NCI-H2081 (cell line): ENCODE data around the gene IST1.
"Not testable (repeated sequence)": the region's sequence is repeated elsewhere in the genome, so short reads cannot be mapped to it uniquely, and the experiment has no call there.

Experiments
- DNase-seq, 2 experiments: peaks; one replicate each; lab custom pipeline; 2025; lab: John Stamatoyannopoulos, UW

The IST1 gene

GRCh38 chr16:71882505-71883167 is 12.7 kb upstream of the IST1 start:
- DNase-seq = peak; percentile 68 to 70

- DNase-seq = peak in 1 of 2 experiments; percentile 10
Observed at GRCh38 chr16:71883168-71883848, 12.0 kb upstream of the IST1 start.

DNA sequence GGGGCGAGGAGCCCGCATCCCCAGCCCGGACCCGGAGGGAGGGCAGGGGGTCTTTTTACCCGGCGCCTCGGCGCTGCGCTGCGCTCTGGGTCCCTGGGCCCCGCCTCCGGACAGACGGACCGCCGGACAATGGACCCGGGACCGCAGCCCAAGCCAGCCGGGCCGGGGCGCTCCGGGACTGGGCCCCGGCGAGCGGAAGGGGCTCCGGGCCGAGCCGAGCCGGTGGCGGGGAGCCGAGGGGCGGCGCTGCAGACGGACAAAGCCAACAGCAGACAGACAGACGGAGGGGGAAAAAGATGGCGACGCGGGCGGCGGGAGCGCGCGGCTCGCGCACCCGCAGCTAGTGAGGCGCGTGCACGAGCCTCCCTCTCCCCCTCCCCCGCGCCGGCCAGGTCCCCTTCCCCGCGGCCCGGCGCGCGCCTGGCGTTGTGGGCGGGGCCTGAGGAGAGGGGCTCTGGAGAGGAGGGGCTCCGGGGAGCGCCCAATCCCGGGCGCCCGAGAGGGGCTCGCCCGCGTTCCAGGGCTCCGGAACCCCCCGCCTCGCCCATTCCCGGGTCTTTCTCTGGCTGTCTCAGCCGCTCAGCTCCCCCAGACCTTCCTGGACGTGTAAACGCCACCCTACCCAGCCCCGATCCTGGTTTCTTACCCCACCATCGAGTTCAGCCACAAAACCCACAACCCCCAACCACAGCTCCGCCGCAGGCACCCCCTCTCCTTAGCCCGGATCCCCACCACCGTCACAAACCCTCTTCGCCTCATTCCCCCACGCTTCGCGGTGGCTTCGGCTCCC is 11.3 kb upstream of the IST1 start, which contains the start of gene ZNF821:
TSS of gene ZNF821 (minus strand) at position 334 of the 790 bp plus-strand sequence. CDS start 4,236 bp downstream, outside the sequence.
- peak; percentile 71 to 75 for DNase-seq

DNA sequence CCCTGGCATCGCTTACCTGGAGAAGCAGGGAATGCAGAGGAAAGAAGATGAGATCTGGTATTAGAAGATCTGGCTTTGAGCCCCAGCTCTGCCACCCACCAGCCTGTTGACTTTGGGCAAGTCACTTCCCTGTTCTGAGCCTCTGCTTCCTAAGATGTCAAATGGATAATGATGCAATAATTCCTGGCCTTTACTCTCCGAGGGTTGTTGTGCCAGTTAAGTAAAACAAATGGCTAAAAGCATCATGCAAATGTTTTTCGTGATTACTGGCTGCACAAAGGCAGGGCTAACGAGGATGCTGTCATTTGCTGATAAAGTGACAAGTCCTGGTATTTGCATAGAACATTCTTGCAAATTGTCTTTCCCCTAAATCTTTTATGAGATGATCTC is 10.1 kb upstream of the IST1 start:
- no peak for DNase-seq

DNA sequence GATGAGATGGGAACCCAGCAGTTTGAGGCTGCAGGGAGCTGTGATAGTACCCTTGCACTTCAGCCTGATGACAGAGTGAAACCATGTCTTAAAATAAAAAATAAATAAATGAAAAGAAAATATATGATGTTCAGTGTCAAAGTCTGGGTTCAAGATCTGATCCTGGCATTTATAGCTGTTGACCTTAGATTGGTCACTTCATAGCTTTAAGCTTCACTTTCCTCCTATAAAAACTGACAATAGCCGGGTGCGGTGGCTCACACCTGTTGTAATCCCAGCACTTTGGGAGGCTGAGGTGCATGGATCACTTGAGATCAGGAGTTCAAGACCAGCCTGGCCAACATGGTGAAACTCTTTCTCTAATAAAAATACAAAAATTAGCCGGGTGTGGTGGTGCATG is 6.2 kb upstream of the IST1 start:
- no peak for DNase-seq

DNA sequence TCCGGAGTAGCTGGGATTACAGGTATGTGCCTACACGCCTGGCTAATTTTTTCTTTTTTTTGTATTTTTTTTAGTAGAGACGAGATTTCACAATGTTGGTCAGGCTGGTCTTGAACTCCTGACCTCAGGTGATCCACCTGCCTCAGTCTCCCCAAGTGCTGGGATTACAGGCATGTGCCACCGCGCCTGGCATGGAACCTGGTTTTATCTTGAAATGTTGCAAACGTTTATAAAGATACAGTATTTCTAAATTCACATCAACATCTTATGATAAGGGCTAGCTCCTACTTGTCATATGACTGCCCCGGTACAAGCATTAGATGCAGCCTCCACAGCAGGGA is 1.5 kb upstream of the IST1 start:
- no peak for DNase-seq

GRCh38 chr16:71894229-71894920 is 956 bp upstream of the IST1 start:
- DNase-seq = peak; percentile 14 to 50

DNA sequence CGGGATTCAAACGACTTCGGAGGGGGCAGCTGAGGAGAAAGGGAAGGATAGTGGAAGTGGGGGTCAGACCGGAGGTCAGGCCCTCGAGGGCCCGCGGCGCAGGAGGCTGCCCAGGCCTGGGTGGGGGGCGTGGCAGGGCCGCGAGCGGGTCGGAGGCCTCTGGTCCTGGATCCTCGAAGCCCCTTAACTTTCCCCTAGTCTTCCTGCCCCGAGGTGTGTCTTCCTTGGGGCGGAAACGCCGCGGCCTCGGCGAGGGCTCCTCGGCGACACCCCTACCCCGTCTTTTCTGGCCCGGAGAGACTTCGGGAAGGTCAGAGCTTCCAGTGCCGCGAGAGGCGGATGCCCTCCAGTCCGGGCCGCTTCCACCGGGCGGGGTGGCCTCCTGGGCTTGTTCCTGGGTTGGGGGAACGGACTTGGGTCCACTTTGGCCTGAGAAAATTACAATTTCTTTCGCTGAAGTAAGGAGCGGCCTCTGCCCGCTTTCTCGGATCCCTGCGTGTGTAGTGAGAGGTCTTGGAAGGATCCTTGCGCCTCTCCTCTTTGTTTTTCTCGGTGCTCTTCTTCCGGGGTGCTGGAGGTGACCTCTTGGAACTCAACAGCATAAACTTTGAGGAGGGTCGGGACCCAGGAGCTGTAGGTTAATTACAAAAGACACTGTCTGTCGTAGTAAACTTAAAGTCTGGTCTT is 491 bp downstream of the IST1 start:
- no peak for DNase-seq

GRCh38 chr16:71896764-71897368 is 1.5 kb downstream of the IST1 start:
- DNase-seq = no peak

- DNase-seq = no peak
Observed at GRCh38 chr16:71899171-71899570, 3.8 kb downstream of the IST1 start.

- no peak for DNase-seq
Observed at GRCh38 chr16:71902656-71903365, 7.5 kb downstream of the IST1 start.

- no peak for DNase-seq
Observed at GRCh38 chr16:71903608-71904007, 8.3 kb downstream of the IST1 start.

GRCh38 chr16:71904239-71904638 is 8.9 kb downstream of the IST1 start:
- DNase-seq = no peak

DNA sequence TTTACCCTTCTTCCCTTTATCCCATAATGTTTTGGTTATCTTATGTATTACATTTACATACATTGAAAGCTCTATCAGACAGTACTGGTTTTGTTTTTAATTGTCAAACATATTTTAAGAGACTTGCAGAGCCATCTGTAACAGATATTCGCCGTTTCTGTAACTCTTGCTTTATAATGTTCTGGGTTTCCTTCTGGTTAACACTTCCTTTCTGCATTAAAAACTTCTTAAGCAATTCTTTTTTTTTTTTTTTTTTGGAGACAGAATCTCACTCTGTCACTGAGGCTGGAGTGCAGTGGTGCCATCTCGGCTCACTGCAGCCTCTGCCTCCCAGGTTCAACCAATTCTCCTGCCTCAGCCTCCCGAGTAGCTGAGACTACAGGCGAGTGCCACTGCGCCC is 10.4 kb downstream of the IST1 start:
- DNase-seq = not testable (repeated sequence)

- no peak for DNase-seq
Observed at GRCh38 chr16:71911121-71911520, 15.8 kb downstream of the IST1 start.

DNA sequence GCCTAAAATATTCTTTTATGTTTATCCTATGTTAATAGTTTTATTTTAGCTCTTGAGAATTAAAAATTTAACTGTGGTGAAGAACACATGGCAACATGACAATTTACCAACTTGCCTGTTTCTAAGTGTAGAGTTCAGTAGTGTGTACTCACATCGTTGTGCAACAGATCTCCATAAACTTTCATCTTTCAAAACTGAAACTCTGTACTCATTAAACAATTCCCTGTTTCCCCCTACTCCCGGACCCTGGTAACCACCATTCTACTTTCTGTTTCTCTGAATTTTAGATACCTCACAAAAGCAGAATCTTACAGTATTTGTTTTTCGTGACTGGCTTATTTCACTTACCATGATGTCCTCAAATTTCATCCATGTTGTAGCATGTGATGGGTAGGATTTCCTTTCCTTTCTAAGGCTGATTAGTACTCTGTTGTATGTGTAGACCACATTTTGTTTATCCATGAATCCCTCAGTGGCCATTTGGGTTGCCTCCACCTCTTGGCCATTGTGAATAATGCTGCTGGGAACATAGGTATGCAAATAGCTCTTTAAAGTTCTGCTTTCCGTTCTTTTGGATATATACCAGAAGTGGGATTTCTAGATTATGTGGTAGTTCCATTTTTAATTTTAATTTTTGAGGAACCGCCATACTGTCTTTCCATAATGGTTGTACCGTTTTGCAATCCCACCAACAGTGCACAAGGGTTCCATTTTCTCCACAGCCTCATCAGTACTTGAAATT is 17.4 kb downstream of the IST1 start:
- no peak for DNase-seq

DNA sequence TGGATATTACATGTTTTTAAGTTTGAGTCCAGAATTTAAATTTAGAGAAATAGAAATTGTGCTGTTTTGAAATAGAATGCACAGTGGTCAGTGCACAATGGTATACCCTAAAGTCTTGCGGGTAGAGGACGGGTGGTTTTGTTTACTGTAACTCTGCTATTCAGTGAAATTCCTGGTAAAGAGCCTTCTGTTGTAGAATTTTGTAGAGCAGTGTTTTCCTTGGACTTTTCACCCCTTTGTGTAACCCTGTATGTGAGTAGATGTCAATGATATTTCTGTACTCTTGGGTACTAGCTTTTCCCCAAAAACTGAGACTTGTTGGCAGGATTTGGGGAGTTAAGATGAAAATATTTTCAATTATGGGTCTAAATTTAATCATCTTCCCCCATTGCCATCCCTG is 19.5 kb downstream of the IST1 start:
- DNase-seq = no peak

DNA sequence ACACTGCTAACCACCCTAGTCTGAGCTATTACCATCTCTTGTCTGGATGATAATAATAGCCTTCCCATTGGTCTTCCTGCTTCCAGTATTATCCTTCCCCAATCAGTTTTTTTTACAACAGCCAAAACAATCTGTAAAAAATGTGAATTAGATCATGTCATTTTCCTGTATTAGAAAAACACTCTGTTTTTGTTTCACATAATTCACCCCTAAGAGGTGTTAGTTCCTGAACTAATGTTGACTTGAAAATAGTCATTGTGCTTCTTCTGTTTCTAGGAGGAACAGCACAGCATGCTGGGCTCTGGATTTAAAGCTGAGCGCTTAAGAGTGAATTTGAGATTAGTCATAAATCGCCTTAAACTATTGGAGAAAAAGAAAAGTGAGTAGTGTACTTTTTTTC is 20.0 kb downstream of the IST1 start:
- DNase-seq = no peak

DNA sequence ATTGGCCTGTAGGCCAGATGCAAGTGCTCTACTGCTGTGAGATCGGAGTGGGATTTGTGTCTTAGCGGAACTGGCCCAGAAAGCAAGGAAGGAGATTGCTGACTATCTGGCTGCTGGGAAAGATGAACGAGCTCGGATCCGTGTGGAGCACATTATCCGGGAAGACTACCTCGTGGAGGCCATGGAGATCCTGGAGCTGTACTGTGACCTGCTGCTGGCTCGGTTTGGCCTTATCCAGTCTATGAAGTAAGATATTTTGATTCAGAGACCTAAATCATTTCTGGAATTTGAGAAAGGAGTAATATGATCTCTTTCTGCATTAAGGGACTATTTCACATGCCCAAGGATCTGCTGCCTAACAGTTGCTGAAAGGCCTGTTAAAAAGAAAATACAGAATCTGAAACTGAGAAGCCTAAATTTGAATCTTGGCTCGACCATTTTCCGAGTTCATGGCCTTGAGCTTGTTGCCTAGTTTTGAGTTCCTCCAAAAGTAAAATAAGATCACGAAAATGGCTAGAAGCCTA is 21.1 kb downstream of the IST1 start:
- DNase-seq = no peak

DNA sequence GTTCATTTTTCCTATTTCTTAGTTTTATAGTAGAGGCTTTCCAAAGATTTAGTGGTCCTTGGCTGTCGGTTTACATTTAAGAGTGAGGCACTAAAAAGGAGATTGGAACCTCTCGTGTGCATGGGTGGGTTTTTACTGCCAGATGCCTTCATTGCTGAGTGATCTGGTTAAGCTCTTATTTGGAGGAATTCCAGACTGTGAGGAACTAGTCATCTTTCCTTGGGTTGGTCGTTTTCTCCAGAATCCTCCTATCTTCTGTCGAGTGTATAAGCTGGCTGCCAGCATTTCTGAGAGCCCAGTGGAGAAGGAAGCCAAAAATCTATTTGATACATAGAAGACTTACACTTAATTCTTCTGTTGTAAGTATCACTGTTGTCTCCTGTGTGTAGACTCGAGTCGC is 22.6 kb downstream of the IST1 start:
- no peak for DNase-seq
